ENCODE results near the gene SUGCT. TPM values are rescaled to one million over a fixed set of nuclear protein-coding genes. Genes with fewer than 3 reads are reported as not detected.

The SUGCT gene
- total and polyA plus RNA-seq, 2 of the 8 experiments (the other 6 are each of a cell fraction or from before 2014, with no cell fraction given) = 2.8 to 5.4 TPM

DNA sequence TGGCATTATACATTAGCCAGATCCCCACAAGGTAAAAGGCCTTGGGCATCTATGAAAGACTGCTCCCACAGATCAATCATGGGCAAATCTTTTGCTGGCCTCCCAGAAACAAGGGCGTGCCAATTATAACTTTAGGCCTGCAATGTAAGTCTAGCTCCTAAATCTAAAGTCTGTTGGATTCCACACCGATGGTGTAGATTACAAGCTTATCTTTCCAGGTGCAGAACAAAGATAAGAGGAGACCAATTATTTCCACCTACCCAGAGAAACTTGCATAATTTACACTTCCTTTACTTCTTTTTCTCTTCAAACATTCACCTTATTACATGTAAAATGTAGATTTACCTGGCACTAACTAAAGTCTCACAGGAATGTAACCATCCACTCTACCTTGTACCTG is 713.1 kb downstream of the SUGCT start:
- TF ChIP-seq TBP (IDR thresholded peaks at IDR 0.05; ENCODE audit: low read depth, low read length) (no peak), POLR2A (IDR thresholded peaks at IDR 0.05; ENCODE audit: control extremely low read depth in 1 of 2, low read depth in 2 of 2, low read length in 2 of 2) (no peak), BACH1 (IDR thresholded peaks at IDR 0.05; ENCODE audit: low read length) (no peak)
- H3K79me2 ChIP-seq (ENCODE audit: control insufficient read depth in 1 of 2, insufficient read depth in 2 of 2, low read length in 2 of 2) = no peaks in the 10 kb centered on the region
- no peaks in the 10 kb centered on the region for H4K20me1 ChIP-seq (replicated peaks in 1 of 2; ENCODE audit: control insufficient read depth in 1 of 2, insufficient read depth in 2 of 2, low read length in 2 of 2)
- no peak overlapping the region for H3K23ac ChIP-seq (ENCODE audit: insufficient read length)
- no peaks in the 10 kb centered on the region for H3K27me3 ChIP-seq (replicated peaks in 1 of 4; ENCODE audit: control insufficient read depth in 3 of 4, extremely low read depth in 1 of 4, insufficient read depth in 3 of 4, low read length in 3 of 4)
- H2BK20ac ChIP-seq (ENCODE audit: low read length) = no peak overlapping the region
- no peak overlapping the region for H4K8ac ChIP-seq (ENCODE audit: extremely low read depth, insufficient read depth, low read length)
- H2BK15ac ChIP-seq (ENCODE audit: low read length) = no peak overlapping the region
- FAIRE-seq = no peak
- H4K91ac ChIP-seq (replicated peaks; ENCODE audit: insufficient read length, low read length) = no peak overlapping the region
- no peak overlapping the region for H3K4me2 ChIP-seq (ENCODE audit: insufficient read depth in 1 of 2, low read depth in 2 of 2, low read length in 2 of 2)
- H3K56ac ChIP-seq (replicated peaks; ENCODE audit: insufficient read length, low read depth, low read length) = no peak overlapping the region
- no peak overlapping the region for H2BK5ac ChIP-seq (ENCODE audit: low read depth, low read length)
- H3K36me3 ChIP-seq (ENCODE audit: control insufficient read depth in 2 of 4, insufficient read depth in 4 of 4, low read length in 3 of 4) = no peaks in the 10 kb centered on the region
- H3K9me3 ChIP-seq (ENCODE audit: insufficient read depth in 2 of 2, low read depth in 1 of 2, low read length in 1 of 2) = no peaks in the 10 kb centered on the region
- no peaks in the 10 kb centered on the region for H3K23me2 ChIP-seq (ENCODE audit: low read depth, low read length)
- no peaks in the 10 kb centered on the region for H3K79me1 ChIP-seq (ENCODE audit: low read depth, low read length)
- WGBS, 2 experiments (ENCODE audit: extremely low coverage in 1 of 2, insufficient coverage in 1 of 2, insufficient read length in 1 of 2, insufficient replicate concordance in 2 of 2, low coverage in 1 of 2, low lambda C conversion rate in 2 of 2, missing lambda C conversion rate in 1 of 2) = 89% methylated on average over 2 of the region's 2 CpGs; no CpG with 5 or more reads in 1 of the 2 experiments
- no peak overlapping the region for H2BK120ac ChIP-seq (replicated peaks; ENCODE audit: low read depth, low read length)
- H3K4me3 ChIP-seq (ENCODE audit: extremely low read depth in 1 of 4, insufficient read depth in 2 of 4, low read depth in 3 of 4, low read length in 4 of 4) = no peak overlapping the region
- CTCF ChIA-PET (ENCODE audit: partially characterized antibody) = interaction anchor here (1.1 kb wide), 1 partner anchor 22 kb away, joined by 3 read pairs; no protein-coding TSS in a partner anchor
- no peak overlapping the region for H2BK12ac ChIP-seq (ENCODE audit: low read depth, low read length)
- no peak for DNase-seq (ENCODE audit: low read depth in 1 of 2, low spot score in 2 of 2)
- POLR2A ChIA-PET (ENCODE audit: partially characterized antibody) = no interaction called here
- no peak overlapping the region for H3K9ac ChIP-seq (replicated peaks in 1 of 4; ENCODE audit: extremely low read depth in 1 of 4, low read depth in 3 of 4, low read length in 3 of 4)
- no peak overlapping the region for H2AK5ac ChIP-seq (ENCODE audit: low read depth, low read length)
- H2AFZ ChIP-seq (ENCODE audit: low read length) = no peak overlapping the region
- H3K27ac ChIP-seq (ENCODE audit: low read depth, low read length) = no peak overlapping the region
- H3K4ac ChIP-seq (replicated peaks; ENCODE audit: insufficient read length, low read depth, low read length) = no peak overlapping the region
- no peak overlapping the region for H4K5ac ChIP-seq (ENCODE audit: insufficient read length, low read depth, low read length)
- H3K4me1 ChIP-seq (replicated peaks in 1 of 4; ENCODE audit: control insufficient read depth in 3 of 4, insufficient read depth in 4 of 4, low read length in 3 of 4) = no peaks in the 10 kb centered on the region
- H3K18ac ChIP-seq (ENCODE audit: extremely low read depth, low read length) = no peak overlapping the region
- H3K14ac ChIP-seq (ENCODE audit: insufficient read length) = no peak overlapping the region
